ENCODE results near the gene LRRN2.

Gene LRRN2

GRCh38 chr1:204714194-204714860, 28.8 kb upstream of the LRRN2 start:
- no peak overlapping the region for H3K9ac ChIP-seq

GRCh38 chr1:204713541-204713940, 28.0 kb upstream of the LRRN2 start:
- Histone ChIP-seq H3K4me1 (ENCODE audit: low read depth, poor library complexity, severe bottlenecking) (no peaks in the 10 kb centered on the region), H3K36me3 (ENCODE audit: insufficient read depth) (no peaks in the 10 kb centered on the region), H3K4me2 (no peak overlapping the region), H3K9ac (no peak overlapping the region), H3K79me2 (ENCODE audit: insufficient read depth, low read depth) (no peaks in the 10 kb centered on the region), H3K4me3 (IDR thresholded peaks at IDR 0.05; ENCODE audit: insufficient read depth, low read depth, low read length) (no peak overlapping the region), H2AFZ (ENCODE audit: low read depth) (no peak overlapping the region), H3K27ac (no peak overlapping the region), H3K27me3 (ENCODE audit: insufficient read depth, low read depth) (no peaks in the 10 kb centered on the region), H4K20me1 (ENCODE audit: insufficient read depth) (no peaks in the 10 kb centered on the region)
- TF ChIP-seq CTCF (conservative IDR thresholded peaks at IDR 0.05; ENCODE audit: low read depth, low read length): no peak

More at GRCh38 chr1:204714194-204714860, 28.8 kb upstream of the LRRN2 start:
- Histone ChIP-seq H3K4me1 (ENCODE audit: low read depth, poor library complexity, severe bottlenecking) (no peaks in the 10 kb centered on the region), H3K79me2 (ENCODE audit: insufficient read depth, low read depth) (no peaks in the 10 kb centered on the region), H3K4me2 (no peak overlapping the region), H4K20me1 (ENCODE audit: insufficient read depth) (no peaks in the 10 kb centered on the region), H3K4me3 (IDR thresholded peaks at IDR 0.05; ENCODE audit: insufficient read depth, low read depth, low read length) (no peak overlapping the region), H3K36me3 (ENCODE audit: insufficient read depth) (no peaks in the 10 kb centered on the region), H3K27me3 (ENCODE audit: insufficient read depth, low read depth) (no peaks in the 10 kb centered on the region), H3K27ac (no peak overlapping the region), H2AFZ (ENCODE audit: low read depth) (no peak overlapping the region)
- no peak for TF ChIP-seq CTCF (conservative IDR thresholded peaks at IDR 0.05; ENCODE audit: low read depth, low read length)

- Histone ChIP-seq H3K79me2 (ENCODE audit: insufficient read depth, low read depth) (no peaks in the 10 kb centered on the region), H3K27ac (no peak overlapping the region), H3K4me2 (no peak overlapping the region), H2AFZ (ENCODE audit: low read depth) (no peak overlapping the region), H3K4me3 (IDR thresholded peaks at IDR 0.05; ENCODE audit: insufficient read depth, low read depth, low read length) (no peak overlapping the region), H3K36me3 (ENCODE audit: insufficient read depth) (no peaks in the 10 kb centered on the region), H3K9ac (no peak overlapping the region), H3K27me3 (ENCODE audit: insufficient read depth, low read depth) (no peaks in the 10 kb centered on the region), H3K4me1 (ENCODE audit: low read depth, poor library complexity, severe bottlenecking) (no peaks in the 10 kb centered on the region), H4K20me1 (ENCODE audit: insufficient read depth) (no peaks in the 10 kb centered on the region)
- no peak for TF ChIP-seq CTCF (conservative IDR thresholded peaks at IDR 0.05; ENCODE audit: low read depth, low read length)
These were observed 27.3 kb upstream of the LRRN2 start for GRCh38 chr1:204712708-204713430.

DNA sequence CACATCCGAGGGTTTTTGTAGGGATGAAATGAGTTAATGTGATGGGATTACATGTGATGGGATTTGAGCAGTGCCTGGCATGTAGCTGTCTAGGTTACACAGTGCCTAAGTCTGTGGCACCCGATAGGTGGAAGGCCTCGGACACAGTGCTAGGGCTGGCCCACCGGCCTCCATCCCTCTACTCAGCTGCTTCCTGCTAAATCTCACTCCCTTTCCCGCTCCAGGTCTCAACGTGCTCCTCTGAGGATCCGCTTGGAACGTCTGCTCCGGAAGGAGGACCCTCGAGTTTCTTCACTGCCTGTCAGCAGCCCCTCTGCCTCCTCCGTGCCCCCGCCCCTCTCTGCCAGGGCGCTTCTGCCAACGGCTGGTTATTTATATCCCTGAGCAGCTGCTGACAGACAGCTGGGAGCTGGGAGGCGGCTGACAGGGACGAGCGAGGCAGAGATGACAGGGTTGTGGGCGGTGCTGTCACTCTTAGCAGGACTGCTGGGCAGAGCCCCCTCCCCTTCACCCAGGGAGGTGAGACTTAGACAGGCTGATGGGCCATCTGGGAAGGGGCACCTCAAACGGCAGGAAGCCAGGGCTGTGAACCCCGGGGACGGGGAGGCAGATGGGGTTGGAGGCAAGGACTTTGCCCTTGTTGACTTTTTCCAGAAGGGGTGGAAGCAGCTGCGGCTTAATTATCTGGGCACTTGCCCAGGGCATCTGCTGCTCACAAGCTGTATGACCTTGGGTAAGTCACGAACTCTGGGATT, 26.6 kb upstream of the LRRN2 start:
- Histone ChIP-seq H3K4me1 (ENCODE audit: low read depth, poor library complexity, severe bottlenecking) (no peaks in the 10 kb centered on the region), H2AFZ (ENCODE audit: low read depth) (no peak overlapping the region), H4K20me1 (ENCODE audit: insufficient read depth) (no peaks in the 10 kb centered on the region), H3K27me3 (ENCODE audit: insufficient read depth, low read depth) (no peaks in the 10 kb centered on the region), H3K79me2 (ENCODE audit: insufficient read depth, low read depth) (no peaks in the 10 kb centered on the region), H3K4me3 (IDR thresholded peaks at IDR 0.05; ENCODE audit: insufficient read depth, low read depth, low read length) (no peak overlapping the region), H3K27ac (no peak overlapping the region), H3K4me2 (no peak overlapping the region), H3K9ac (no peak overlapping the region), H3K36me3 (ENCODE audit: insufficient read depth) (no peaks in the 10 kb centered on the region)
- no peak for TF ChIP-seq CTCF (conservative IDR thresholded peaks at IDR 0.05; ENCODE audit: low read depth, low read length)
